Measurements from ENCODE around the gene VPS51. TPM values are rescaled to one million over a fixed set of nuclear protein-coding genes. Genes with fewer than 3 reads are reported as not detected.
"Not testable (repeated sequence)": the region's sequence is repeated elsewhere in the genome, so short reads cannot be mapped to it uniquely, and the experiment has no call there.

The VPS51 gene
- total and polyA plus RNA-seq, 2 of the 13 experiments (the other 11 are each of a cell fraction or from before 2014, with no cell fraction given): 76.3 to 90.6 TPM

- POLR2A ChIA-PET; H3K36me3 ChIP-seq (replicated peaks in 1 of 2; ENCODE audit: control insufficient read depth in 1 of 2, insufficient read depth in 2 of 2, low read length in 2 of 2); H4K20me1 ChIP-seq (ENCODE audit: insufficient read depth, low read length); intact Hi-C loops (cut with micrococcal nuclease; ENCODE audit: unreplicated experiment); H3K4me2 ChIP-seq (ENCODE audit: low read depth, low read length); in situ Hi-C loops (cut with HindIII; ENCODE audit: extremely low pct_ligation_motif_present, low pct_unique_long_range_greater_than_20kb); BruUV-seq (replicated peaks); H3K9me3 ChIP-seq (ENCODE audit: low read length); H3K27ac ChIP-seq (ENCODE audit: extremely low read length, insufficient read depth, low read length); DNase-seq (ENCODE audit: low spot score); H3K79me2 ChIP-seq (ENCODE audit: insufficient read depth, low read length); H2AFZ ChIP-seq (ENCODE audit: low read length); FAIRE-seq; CTCF ChIA-PET (ENCODE audit: low intra/inter-chr PET ratio, low total read pairs); ATAC-seq; H3K4me3 ChIP-seq (replicated peaks in 1 of 3; ENCODE audit: insufficient read depth in 1 of 3, low read depth in 2 of 3, low read length in 3 of 3); H3K27me3 ChIP-seq (ENCODE audit: control insufficient read depth in 1 of 2, insufficient read depth in 2 of 2, low read length in 2 of 2); H3K9ac ChIP-seq (ENCODE audit: insufficient read depth, low read depth, low read length): not testable (repeated sequence)
- peaks cover 44% of the 10 kb centered on the region for H3K4me1 ChIP-seq (ENCODE audit: insufficient read depth, low read length)
- WGBS (ENCODE audit: low lambda C conversion rate): 75% methylated on average over 10 of the region's 10 CpGs
Observed at GRCh38 chr11:65150131-65150508, 54.1 kb downstream of the VPS51 start.

- DNase-seq (ENCODE audit: low spot score) (peak; percentile 40), FAIRE-seq (no peak), ATAC-seq (peak; percentile 86)
- 34% methylated on average over 11 of the region's 12 CpGs for WGBS (ENCODE audit: low lambda C conversion rate)
- H3K4me1 ChIP-seq (ENCODE audit: insufficient read depth, low read length): peaks cover 43% of the 10 kb centered on the region
- H3K9me3 ChIP-seq (ENCODE audit: low read length): peaks cover 5% of the 10 kb centered on the region; the same call in 1 of the 2 replicates
- H3K36me3 ChIP-seq (replicated peaks in 1 of 2; ENCODE audit: control insufficient read depth in 1 of 2, insufficient read depth in 2 of 2, low read length in 2 of 2): no peaks in the 10 kb centered on the region
- no peaks in the 10 kb centered on the region for H4K20me1 ChIP-seq (ENCODE audit: insufficient read depth, low read length)
- no peaks in the 10 kb centered on the region for H3K27me3 ChIP-seq (ENCODE audit: control insufficient read depth in 1 of 2, insufficient read depth in 2 of 2, low read length in 2 of 2)
- POLR2A ChIA-PET: interaction anchor here (3.0 kb wide), 1 partner anchor 16 kb away, joined by 12 read pairs; the partner anchor contains the start of gene SYVN1
- H3K4me2 ChIP-seq (ENCODE audit: low read depth, low read length): peak overlapping the region; percentile 85
- in situ Hi-C loops (cut with HindIII; ENCODE audit: extremely low pct_ligation_motif_present, low pct_unique_long_range_greater_than_20kb) (no loop called here), intact Hi-C loops (cut with micrococcal nuclease; ENCODE audit: unreplicated experiment) (no loop called here)
- no TSS peak for BruUV-seq (replicated peaks)
- CTCF ChIA-PET (ENCODE audit: low intra/inter-chr PET ratio, low total read pairs): no interaction called here
- 0 out of 2 replicates have a peak overlapping the region, but pooled peaks have one; percentile 23 for H3K9ac ChIP-seq (ENCODE audit: insufficient read depth, low read depth, low read length)
- peak overlapping the region; percentile 15 to 59 (median 36); a peak in 4 of 6 replicates for H3K4me3 ChIP-seq (replicated peaks in 1 of 3; ENCODE audit: insufficient read depth in 1 of 3, low read depth in 2 of 3, low read length in 3 of 3)
- H2AFZ ChIP-seq (ENCODE audit: low read length): peak overlapping the region; percentile 32
- no peaks in the 10 kb centered on the region for H3K79me2 ChIP-seq (ENCODE audit: insufficient read depth, low read length)
- no peak overlapping the region for H3K27ac ChIP-seq (ENCODE audit: extremely low read length, insufficient read depth, low read length)
- no peak for TF ChIP-seq SMAD3 (CRISPR knock-in tag; IDR thresholded peaks at IDR 0.05)
- 0 out of 2 replicates have a peak, but pooled peaks have one; percentile 29 for TF ChIP-seq ZC3H4 (CRISPR knock-in tag; IDR thresholded peaks at IDR 0.05; ENCODE audit: borderline replicate concordance)
- TF ChIP-seq ZNF850 (CRISPR knock-in tag; conservative IDR thresholded peaks at IDR 0.05): no peak
- no peak for TF ChIP-seq SMAD1 (CRISPR knock-in tag; IDR thresholded peaks at IDR 0.05; ENCODE audit: borderline replicate concordance, low read depth)
- no peak for TF ChIP-seq ZSCAN20 (CRISPR knock-in tag; IDR thresholded peaks at IDR 0.05; ENCODE audit: borderline replicate concordance)
- TF ChIP-seq RXRB (CRISPR knock-in tag; IDR thresholded peaks at IDR 0.05; ENCODE audit: borderline replicate concordance): 0 out of 2 replicates have a peak, but pooled peaks have one; percentile 18
- TF ChIP-seq CBFB (CRISPR knock-in tag; IDR thresholded peaks at IDR 0.05): no peak
- no peak for TF ChIP-seq ZSCAN21 (CRISPR knock-in tag; IDR thresholded peaks at IDR 0.05; ENCODE audit: borderline replicate concordance)
- TF ChIP-seq CENPX (CRISPR knock-in tag; IDR thresholded peaks at IDR 0.05): no peak
- no peak for TF ChIP-seq HNF1B (CRISPR knock-in tag; IDR thresholded peaks at IDR 0.05)
- TF ChIP-seq, protein P1, sequence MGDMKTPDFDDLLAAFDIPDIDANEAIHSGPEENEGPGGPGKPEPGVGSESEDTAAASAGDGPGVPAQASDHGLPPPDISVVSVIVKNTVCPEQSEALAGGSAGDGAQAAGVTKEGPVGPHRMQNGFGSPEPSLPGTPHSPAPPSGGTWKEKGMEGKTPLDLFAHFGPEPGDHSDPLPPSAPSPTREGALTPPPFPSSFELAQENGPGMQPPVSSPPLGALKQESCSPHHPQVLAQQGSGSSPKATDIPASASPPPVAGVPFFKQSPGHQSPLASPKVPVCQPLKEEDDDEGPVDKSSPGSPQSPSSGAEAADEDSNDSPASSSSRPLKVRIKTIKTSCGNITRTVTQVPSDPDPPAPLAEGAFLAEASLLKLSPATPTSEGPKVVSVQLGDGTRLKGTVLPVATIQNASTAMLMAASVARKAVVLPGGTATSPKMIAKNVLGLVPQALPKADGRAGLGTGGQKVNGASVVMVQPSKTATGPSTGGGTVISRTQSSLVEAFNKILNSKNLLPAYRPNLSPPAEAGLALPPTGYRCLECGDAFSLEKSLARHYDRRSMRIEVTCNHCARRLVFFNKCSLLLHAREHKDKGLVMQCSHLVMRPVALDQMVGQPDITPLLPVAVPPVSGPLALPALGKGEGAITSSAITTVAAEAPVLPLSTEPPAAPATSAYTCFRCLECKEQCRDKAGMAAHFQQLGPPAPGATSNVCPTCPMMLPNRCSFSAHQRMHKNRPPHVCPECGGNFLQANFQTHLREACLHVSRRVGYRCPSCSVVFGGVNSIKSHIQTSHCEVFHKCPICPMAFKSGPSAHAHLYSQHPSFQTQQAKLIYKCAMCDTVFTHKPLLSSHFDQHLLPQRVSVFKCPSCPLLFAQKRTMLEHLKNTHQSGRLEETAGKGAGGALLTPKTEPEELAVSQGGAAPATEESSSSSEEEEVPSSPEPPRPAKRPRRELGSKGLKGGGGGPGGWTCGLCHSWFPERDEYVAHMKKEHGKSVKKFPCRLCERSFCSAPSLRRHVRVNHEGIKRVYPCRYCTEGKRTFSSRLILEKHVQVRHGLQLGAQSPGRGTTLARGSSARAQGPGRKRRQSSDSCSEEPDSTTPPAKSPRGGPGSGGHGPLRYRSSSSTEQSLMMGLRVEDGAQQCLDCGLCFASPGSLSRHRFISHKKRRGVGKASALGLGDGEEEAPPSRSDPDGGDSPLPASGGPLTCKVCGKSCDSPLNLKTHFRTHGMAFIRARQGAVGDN (CRISPR knock-in tag; IDR thresholded peaks at IDR 0.05): peak; percentile 43
Observed at GRCh38 chr11:65150509-65151299, 54.7 kb downstream of the VPS51 start.
